ENCODE data around the gene VPS26C.

- no peak for TF ChIP-seq POLR2A (IDR thresholded peaks at IDR 0.05; ENCODE audit: low read length)
- TF ChIP-seq GATA1 (IDR thresholded peaks at IDR 0.05; ENCODE audit: low read depth, low read length), result no peak
Observed at GRCh38 chr21:37228003-37228400, 39.1 kb downstream of the VPS26C start.
